Neutrophil (primary cell): ENCODE data around the gene ERAL1.

Experiments used
- H3K27ac ChIP-seq: fragments of 200-600 bp; sonication (generic); 2 replicates; pipeline ENCODE4 v1.5.1; 2016; ENCODE audit warnings: mild to moderate bottlenecking, moderate library complexity
- H3K27me3 ChIP-seq: fragments of 200-600 bp; sonication (generic); 2 replicates; pipeline ENCODE4 v1.6.0; 2016; ENCODE audit warnings: mild to moderate bottlenecking
- H3K36me3 ChIP-seq: fragments of 200-600 bp; sonication (generic); 2 replicates; pipeline ENCODE4 v1.5.1; 2017
- H3K4me1 ChIP-seq, 2 experiments: fragments of 200-600 bp in 1 of 2; sonication (generic) in 1 of 2; 1 replicate in 1 of 2; 2 replicates in 1 of 2; pipeline versions ENCODE4 v1.5.1 to v1.6.1; 2013 to 2016; ENCODE audit warnings: low read depth in 1 of 2, low read length in 1 of 2, mild to moderate bottlenecking in 1 of 2, moderate library complexity in 1 of 2; ENCODE audit not compliant: control insufficient read depth in 1 of 2, insufficient read depth in 1 of 2
- H3K4me3 ChIP-seq, 2 experiments: fragments of 200-600 bp in 1 of 2; sonication (generic) in 1 of 2; 1 replicate in 1 of 2; 2 replicates in 1 of 2; pipeline ENCODE4 v1.5.1; 2013 to 2016; ENCODE audit warnings: low read depth in 1 of 2, low read length in 1 of 2, mild to moderate bottlenecking in 1 of 2, moderate library complexity in 1 of 2
- H3K9me3 ChIP-seq: fragments of 200-600 bp; sonication (generic); 2 replicates; pipeline ENCODE4 v1.5.1; 2016
- CTCF ChIP-seq: fragments of 200-600 bp; sonication (generic); IDR thresholded peaks from 2 replicates; pipeline ENCODE4 v1.5.1; 2016; ENCODE audit warnings: antibody characterized with exemption

The ERAL1 gene

GRCh38 chr17:28906276-28906675 is 51.5 kb downstream of the ERAL1 start:
- Histone ChIP-seq H3K4me1 (peaks cover 15 to 16% of the 10 kb centered on the region in 2 experiments), H3K36me3 (peaks cover 65% of the 10 kb centered on the region), H3K4me3 (no peak overlapping the region), H3K27ac (peak overlapping the region; percentile 48), H3K9me3 (no peaks in the 10 kb centered on the region), H3K27me3 (no peaks in the 10 kb centered on the region)
- no peak for TF ChIP-seq CTCF

- Histone ChIP-seq H3K27me3 (no peaks in the 10 kb centered on the region), H3K27ac (peak overlapping the region; percentile 48)
These were observed 52.1 kb downstream of the ERAL1 start for GRCh38 chr17:28906706-28907438.

GRCh38 chr17:28907709-28908475 is 53.1 kb downstream of the ERAL1 start:
- no peak for TF ChIP-seq CTCF
- peak overlapping the region; percentile 48 for H3K27ac ChIP-seq
- peaks cover 82% of the 10 kb centered on the region for H3K36me3 ChIP-seq
- H3K9me3 ChIP-seq: no peaks in the 10 kb centered on the region
- no peaks in the 10 kb centered on the region for H3K27me3 ChIP-seq
- H3K4me3 ChIP-seq: no peak overlapping the region
- H3K4me1 ChIP-seq: peaks cover 6 to 8% of the 10 kb centered on the region in 2 experiments

More at GRCh38 chr17:28906706-28907438, 52.1 kb downstream of the ERAL1 start:
- no peak for TF ChIP-seq CTCF
- H3K36me3 ChIP-seq: peaks cover 71% of the 10 kb centered on the region
- H3K4me3 ChIP-seq: no peak overlapping the region
- peaks cover 9 to 10% of the 10 kb centered on the region in 2 experiments for H3K4me1 ChIP-seq
- H3K9me3 ChIP-seq: no peaks in the 10 kb centered on the region

- H3K4me3 ChIP-seq: no peak overlapping the region
- H3K27ac ChIP-seq: no peak overlapping the region
- H3K4me1 ChIP-seq: peaks cover 0 to under 1% of the 10 kb centered on the region in 2 experiments
- H3K36me3 ChIP-seq: peaks cover 90% of the 10 kb centered on the region
- H3K9me3 ChIP-seq: no peaks in the 10 kb centered on the region
- H3K27me3 ChIP-seq: no peaks in the 10 kb centered on the region
- TF ChIP-seq CTCF: no peak
These were observed 53.9 kb downstream of the ERAL1 start for GRCh38 chr17:28908640-28909167.

- no peaks in the 10 kb centered on the region for H3K9me3 ChIP-seq
- no peak for TF ChIP-seq CTCF
- no peak overlapping the region for H3K4me3 ChIP-seq
- H3K4me1 ChIP-seq: no peaks in the 10 kb centered on the region
- H3K36me3 ChIP-seq: peaks cover 100% of the 10 kb centered on the region
- no peaks in the 10 kb centered on the region for H3K27me3 ChIP-seq
- peak overlapping the region; percentile 34 for H3K27ac ChIP-seq
These were observed 55.7 kb downstream of the ERAL1 start for GRCh38 chr17:28910534-28910933.
